ENCODE results near the gene GNAI3.

The GNAI3 gene

DNA sequence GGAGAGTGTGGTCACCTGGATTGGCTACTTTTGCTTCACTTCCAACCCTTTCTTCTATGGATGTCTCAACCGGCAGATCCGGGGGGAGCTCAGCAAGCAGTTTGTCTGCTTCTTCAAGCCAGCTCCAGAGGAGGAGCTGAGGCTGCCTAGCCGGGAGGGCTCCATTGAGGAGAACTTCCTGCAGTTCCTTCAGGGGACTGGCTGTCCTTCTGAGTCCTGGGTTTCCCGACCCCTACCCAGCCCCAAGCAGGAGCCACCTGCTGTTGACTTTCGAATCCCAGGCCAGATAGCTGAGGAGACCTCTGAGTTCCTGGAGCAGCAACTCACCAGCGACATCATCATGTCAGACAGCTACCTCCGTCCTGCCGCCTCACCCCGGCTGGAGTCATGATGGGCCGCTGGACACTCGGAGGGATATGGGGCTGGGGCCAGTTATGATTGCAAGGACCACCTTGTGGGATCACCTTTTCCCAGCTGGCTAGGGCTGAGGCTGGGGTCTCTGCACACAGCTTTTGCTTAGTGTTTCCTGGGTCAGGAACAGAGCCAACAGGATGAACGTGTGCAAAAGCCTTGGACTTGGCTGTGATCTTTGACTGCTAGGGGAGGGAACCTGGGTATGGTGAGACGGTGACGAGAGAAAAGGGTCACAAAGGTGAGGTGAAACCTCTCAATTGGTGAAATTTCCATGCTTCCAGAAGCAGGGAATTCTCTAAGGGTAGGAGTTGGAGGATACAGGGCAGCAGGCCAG is 4.3 kb upstream of the GNAI3 start:
- TF ChIP-seq, protein P1, sequence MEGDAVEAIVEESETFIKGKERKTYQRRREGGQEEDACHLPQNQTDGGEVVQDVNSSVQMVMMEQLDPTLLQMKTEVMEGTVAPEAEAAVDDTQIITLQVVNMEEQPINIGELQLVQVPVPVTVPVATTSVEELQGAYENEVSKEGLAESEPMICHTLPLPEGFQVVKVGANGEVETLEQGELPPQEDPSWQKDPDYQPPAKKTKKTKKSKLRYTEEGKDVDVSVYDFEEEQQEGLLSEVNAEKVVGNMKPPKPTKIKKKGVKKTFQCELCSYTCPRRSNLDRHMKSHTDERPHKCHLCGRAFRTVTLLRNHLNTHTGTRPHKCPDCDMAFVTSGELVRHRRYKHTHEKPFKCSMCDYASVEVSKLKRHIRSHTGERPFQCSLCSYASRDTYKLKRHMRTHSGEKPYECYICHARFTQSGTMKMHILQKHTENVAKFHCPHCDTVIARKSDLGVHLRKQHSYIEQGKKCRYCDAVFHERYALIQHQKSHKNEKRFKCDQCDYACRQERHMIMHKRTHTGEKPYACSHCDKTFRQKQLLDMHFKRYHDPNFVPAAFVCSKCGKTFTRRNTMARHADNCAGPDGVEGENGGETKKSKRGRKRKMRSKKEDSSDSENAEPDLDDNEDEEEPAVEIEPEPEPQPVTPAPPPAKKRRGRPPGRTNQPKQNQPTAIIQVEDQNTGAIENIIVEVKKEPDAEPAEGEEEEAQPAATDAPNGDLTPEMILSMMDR (IDR thresholded peaks at IDR 0.05; ENCODE audit: low read depth, low read length, missing control alignments), result no peak
- DNase-seq (ENCODE audit: low read depth), result no peak
- in situ Hi-C loops (cut with HindIII; ENCODE audit: low sequenced_read_pairs), result loop anchor here (10.0 kb wide), 1 partner anchor 161 kb away; no protein-coding TSS in a partner anchor
- no peak overlapping the region for H3K4me3 ChIP-seq (ENCODE audit: low read depth, low read length)

DNA sequence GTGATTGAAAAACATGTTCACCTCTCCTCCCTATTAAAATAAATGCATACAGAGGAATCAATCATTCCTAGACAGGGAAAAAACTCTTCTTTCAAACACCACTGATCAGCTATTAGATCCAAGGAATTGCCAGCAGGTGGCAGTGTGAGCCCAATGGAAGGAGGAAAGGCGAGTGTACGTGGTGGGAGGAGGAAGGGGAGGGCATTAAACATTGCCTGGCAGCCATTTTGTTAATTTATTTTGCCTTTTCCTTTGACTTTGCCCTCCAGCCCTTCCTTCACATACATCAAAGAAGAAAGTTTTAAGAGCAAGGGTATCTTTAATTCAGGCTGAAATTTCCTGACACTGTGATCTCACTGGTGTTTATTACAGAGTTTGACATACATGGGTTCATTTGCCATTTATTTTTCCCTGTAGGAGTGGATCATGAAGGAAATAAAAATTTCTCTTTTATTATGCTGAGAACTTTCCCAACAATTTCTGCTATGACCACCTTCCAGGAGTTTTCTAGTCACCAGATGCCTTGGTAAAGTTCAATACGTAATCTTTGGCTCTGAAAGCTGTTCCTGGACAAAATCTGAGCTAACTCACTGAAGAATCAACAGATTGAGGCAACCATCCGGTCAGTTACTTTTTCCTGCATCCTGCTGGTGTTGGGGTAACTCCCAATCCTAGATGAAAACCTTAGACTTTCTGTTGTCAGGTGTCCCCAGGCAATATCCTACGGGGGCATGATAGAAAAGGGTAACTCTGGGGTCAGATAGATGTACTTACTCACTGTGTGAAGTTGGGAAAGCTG is 1.9 kb upstream of the GNAI3 start:
- TF ChIP-seq, protein P1 (IDR thresholded peaks at IDR 0.05; ENCODE audit: low read depth, low read length, missing control alignments), result peak; percentile 85
- in situ Hi-C loops (cut with HindIII; ENCODE audit: low sequenced_read_pairs), result loop anchor here (10.0 kb wide), 1 partner anchor 158 kb away; no protein-coding TSS in a partner anchor
- peak overlapping the region; percentile 86 for H3K4me3 ChIP-seq (ENCODE audit: low read depth, low read length)
- DNase-seq (ENCODE audit: low read depth), result peak; percentile 85

DNA sequence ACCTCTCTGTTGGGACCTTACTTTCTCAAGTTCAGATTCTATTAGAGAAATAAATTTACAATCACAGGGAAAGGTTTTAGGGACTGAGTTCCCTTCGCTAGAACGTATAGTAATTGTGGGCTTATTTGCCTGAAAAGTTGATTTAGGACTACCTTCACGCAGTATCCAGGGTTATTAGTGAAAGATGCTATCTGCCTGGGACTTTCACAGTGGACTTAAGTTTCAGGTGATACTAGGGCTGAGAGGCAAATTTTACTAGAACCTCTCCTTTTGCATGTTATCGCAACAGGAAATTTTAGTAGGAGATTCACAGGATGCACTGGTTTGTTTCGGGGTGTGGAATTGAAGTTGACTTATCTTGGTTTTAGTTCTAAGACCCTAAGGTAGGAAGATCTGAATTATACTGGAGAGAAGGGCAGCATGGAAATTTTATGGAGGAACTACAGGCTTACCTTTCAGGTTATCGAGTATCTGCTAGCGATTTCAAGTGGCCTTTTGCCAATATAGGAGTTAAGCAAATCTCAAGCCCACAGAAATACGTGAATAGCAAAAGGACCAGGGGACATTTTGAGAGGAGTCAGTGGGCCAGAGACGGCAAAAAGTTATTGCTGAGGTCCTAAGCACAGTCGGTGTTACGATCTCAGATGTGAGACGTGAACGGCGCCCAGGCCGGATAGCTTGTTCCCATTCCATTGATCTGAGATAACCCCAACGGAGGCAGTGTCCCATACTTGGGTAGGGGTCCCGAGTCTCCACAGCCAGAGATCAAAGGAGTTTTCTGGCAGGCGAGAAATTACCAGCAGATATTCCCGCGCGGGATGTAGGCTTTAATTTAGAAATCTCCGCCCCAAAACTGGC is 723 bp upstream of the GNAI3 start:
- in situ Hi-C loops (cut with HindIII; ENCODE audit: low sequenced_read_pairs), result loop anchor here (10.0 kb wide), 1 partner anchor 157 kb away; no protein-coding TSS in a partner anchor
- no peak for DNase-seq (ENCODE audit: low read depth)
- TF ChIP-seq, protein P1 (IDR thresholded peaks at IDR 0.05; ENCODE audit: low read depth, low read length, missing control alignments), result no peak
- H3K4me3 ChIP-seq (ENCODE audit: low read depth, low read length), result peak overlapping the region; percentile 86

DNA sequence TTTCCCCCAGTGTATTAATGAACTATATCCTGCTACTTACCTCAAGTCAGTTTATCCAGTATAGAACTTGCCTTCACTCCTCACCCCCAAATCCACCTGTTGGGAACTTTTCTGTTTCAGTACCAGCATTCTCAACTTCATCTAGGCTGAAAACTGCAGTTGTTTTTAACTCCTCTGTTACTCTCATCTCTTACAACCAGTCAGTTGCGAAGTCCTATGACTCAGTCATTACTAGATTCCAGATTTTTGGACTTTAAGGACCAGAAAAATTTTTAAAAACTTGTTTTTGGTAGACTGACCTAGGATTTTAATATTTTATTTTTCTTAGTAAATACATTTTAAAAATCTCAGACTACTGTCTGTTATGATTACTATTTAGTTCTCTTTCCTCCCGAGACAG is 8.1 kb downstream of the GNAI3 start:
- in situ Hi-C loops (cut with HindIII; ENCODE audit: low sequenced_read_pairs), result no loop called here
- H3K4me3 ChIP-seq (ENCODE audit: low read depth, low read length), result no peak overlapping the region
- TF ChIP-seq, protein P1 (IDR thresholded peaks at IDR 0.05; ENCODE audit: low read depth, low read length, missing control alignments), result no peak
- DNase-seq (ENCODE audit: low read depth), result no peak

DNA sequence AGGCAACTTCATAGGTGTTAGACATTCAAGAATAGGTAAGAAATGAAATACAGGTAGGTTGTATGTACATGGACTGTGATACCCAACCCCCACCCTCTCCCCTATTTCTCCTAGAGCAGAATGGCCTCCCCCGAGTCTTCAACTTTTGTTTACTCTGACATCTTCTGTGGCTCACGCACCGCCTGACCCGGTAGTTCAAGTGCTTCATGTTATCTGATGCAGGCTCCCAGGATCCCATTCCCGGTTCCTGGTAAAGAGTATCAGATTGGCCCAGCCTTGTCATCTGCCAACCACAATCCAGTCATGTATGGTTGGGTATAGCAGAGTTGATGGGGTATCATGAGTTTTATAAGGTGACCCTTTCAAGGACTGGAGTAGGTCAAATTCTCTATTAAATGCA is 9.1 kb downstream of the GNAI3 start:
- no peak for DNase-seq (ENCODE audit: low read depth)
- TF ChIP-seq, protein P1 (IDR thresholded peaks at IDR 0.05; ENCODE audit: low read depth, low read length, missing control alignments), result no peak
- no peak overlapping the region for H3K4me3 ChIP-seq (ENCODE audit: low read depth, low read length)
- in situ Hi-C loops (cut with HindIII; ENCODE audit: low sequenced_read_pairs), result no loop called here

DNA sequence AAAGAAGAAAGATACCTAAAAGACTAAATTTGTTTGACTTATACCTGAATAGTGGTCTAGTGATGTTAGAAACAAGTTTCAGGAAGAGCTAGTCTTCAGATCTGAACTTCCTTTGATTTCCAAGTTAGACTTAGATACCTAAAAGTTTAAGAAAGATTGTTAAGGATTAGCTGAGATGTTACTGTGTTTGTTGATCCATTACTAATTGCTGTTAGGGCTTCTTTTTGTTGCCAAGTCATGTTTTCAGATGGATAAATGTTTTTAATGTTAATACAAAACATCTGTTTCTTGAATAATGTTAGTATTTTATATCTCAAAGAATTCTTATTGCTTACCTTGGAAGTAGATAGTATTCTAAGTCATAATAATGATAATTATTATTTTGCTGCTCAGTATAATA is 11.6 kb downstream of the GNAI3 start:
- TF ChIP-seq, protein P1 (IDR thresholded peaks at IDR 0.05; ENCODE audit: low read depth, low read length, missing control alignments), result no peak
- H3K4me3 ChIP-seq (ENCODE audit: low read depth, low read length), result no peak overlapping the region
- DNase-seq (ENCODE audit: low read depth), result no peak
- in situ Hi-C loops (cut with HindIII; ENCODE audit: low sequenced_read_pairs), result no loop called here
